IPS DF 6.9 (cell line): ENCODE data around the gene MICU1.
"Not testable (repeated sequence)": the region's sequence is repeated elsewhere in the genome, so short reads cannot be mapped to it uniquely, and the experiment has no call there.

Experiments
- DNase-seq: peaks from one replicate; pipeline ENCODE4 v3.0.0-alpha.2; 2013; ENCODE audit warnings: low read depth, low spot score
- H3K27ac ChIP-seq: one replicate; pipeline ENCODE4 v1.5.1; 2013; ENCODE audit warnings: low read length, control low read depth
- H3K27me3 ChIP-seq: 2 replicates; pipeline ENCODE4 v1.6.1; 2013; ENCODE audit warnings: mild to moderate bottlenecking, low read length; ENCODE audit not compliant: control insufficient read depth, insufficient read depth
- H3K36me3 ChIP-seq: 2 replicates; pipeline ENCODE4 v1.6.1; 2013; ENCODE audit warnings: low read length; ENCODE audit not compliant: control insufficient read depth, insufficient read depth
- H3K4me1 ChIP-seq: 2 replicates; pipeline ENCODE4 v1.6.1; 2013; ENCODE audit warnings: low read length; ENCODE audit not compliant: control insufficient read depth, insufficient read depth
- H3K4me3 ChIP-seq: 2 replicates; pipeline ENCODE4 v1.5.1; 2013; ENCODE audit warnings: mild to moderate bottlenecking, low read length
- H3K9me3 ChIP-seq: 2 replicates; pipeline ENCODE4 v1.6.1; 2013; ENCODE audit warnings: low read length, inconsistent platforms; ENCODE audit not compliant: control insufficient read depth, insufficient read depth
- WGBS: extraction: QIAGEN DNeasy Blood & Tissue Kit; methylation state at CpG from one replicate; pipeline ENCODE4 v1.1.7; 2013; ENCODE audit warnings: mixed read lengths, missing lambda C conversion rate; ENCODE audit not compliant: insufficient read length, insufficient coverage; 5-methylcytosine and 5-hydroxymethylcytosine counted together

The MICU1 gene

DNA sequence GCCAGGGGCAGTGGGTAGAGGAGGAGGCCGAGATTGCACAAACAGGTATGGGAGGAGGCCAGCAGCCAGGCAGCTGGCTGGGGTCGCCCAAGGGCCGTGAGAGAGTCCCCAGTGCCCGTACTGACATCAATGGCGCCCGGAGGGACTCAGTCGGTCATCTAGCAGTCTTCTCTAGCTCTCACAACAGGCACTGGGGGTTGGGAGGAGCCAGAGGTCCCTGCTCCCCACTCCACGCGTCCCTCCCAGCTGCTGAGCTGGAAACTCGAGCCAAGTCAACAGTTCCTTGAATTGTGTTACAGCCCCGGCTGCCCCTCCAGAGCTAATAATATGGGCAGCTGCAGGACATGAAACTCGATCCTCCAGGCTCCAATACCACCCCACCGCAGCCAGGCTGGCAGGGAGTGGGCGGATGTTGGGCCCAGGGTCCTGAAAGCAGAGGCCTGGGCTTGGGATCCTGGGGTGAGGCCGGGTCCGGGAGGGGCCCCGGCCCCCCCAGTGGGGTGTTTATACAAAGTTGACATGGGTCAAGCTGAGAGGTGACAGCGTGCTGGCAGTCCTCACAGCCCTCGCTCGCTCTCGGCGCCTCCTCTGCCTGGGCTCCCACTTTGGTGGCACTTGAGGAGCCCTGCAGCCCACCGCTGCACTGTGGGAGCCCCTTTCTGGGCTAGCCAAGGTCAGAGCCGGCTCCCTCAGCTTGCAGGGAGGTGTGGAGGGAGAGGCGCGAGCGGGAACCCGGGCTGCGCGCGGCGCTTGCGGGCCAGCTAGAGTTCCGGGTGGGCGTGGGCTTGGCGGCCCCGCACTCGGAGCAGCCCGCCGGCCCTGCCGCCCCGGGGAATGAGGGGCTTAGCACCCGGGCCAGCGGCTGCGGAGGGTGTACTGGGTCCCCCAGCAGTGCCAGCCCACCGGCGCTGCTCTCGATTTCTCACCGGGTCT, 300.4 kb downstream of the MICU1 start:
- H3K36me3 ChIP-seq, H3K27me3 ChIP-seq, H3K27ac ChIP-seq, H3K4me1 ChIP-seq, H3K9me3 ChIP-seq, DNase-seq, H3K4me3 ChIP-seq: not testable (repeated sequence)
- WGBS = no CpG with 5 or more reads among the region's 49 CpGs

DNA sequence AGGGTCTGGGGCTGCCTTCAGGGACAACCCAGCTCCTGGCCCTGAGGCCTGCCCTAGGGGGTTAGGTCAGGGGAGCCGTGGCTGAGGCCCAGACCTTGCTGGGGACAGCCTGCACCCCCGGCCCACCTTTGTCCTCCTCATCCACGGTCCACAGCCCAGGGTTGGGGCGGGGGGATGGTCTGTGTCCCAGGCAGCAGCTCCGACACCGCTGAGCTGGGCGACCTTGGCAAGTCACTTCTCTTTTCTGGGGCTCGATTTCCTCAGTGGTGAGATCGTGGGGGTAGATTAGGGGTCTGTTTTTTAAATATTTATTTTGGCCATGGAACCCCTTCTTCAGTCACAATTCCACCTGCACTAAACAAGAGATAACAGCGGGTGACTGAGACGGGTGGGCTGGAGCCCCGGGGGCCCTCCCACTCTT, 302.1 kb downstream of the MICU1 start:
- H3K27ac ChIP-seq = no peak overlapping the region
- DNase-seq = no peak
- H3K27me3 ChIP-seq = no peaks in the 10 kb centered on the region
- H3K4me3 ChIP-seq = no peak overlapping the region
- H3K9me3 ChIP-seq = no peaks in the 10 kb centered on the region
- no peaks in the 10 kb centered on the region for H3K36me3 ChIP-seq
- peaks cover 8% of the 10 kb centered on the region for H3K4me1 ChIP-seq
- WGBS = no CpG with 5 or more reads among the region's 12 CpGs

DNA sequence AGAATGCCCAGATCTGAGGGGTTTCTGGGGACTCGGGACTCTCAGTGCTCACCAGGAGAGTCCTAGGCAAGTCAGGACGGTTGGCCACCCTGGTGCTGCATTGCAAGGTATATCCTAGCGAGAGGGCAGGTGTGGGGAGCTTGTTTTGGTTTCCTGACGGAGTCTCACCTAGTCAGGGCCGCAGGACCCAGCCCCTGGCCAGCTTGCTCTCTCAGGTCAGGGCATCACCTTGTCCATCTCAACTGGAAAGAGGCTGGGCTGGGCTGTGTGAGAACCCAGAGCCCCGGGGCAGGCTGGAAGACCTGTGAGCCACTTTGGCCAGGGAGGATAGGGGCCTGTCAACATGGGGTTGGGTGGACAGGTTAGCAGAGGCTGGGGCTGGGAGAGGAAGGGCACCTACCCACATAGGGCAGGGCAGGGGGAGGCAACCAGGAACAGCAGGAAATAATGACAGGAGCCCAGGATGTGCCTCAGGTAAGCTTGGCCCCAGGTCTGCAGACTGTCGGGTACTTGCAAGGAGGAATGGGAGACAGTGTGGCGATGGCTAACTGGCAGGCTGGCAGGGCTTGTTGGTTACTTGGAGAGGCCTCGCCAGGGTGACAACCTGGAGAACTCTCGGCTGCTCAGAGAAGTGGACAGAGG, 302.6 kb downstream of the MICU1 start:
- H3K27me3 ChIP-seq = no peaks in the 10 kb centered on the region
- H3K4me3 ChIP-seq = no peak overlapping the region
- no peaks in the 10 kb centered on the region for H3K36me3 ChIP-seq
- no peak overlapping the region for H3K27ac ChIP-seq
- H3K9me3 ChIP-seq = no peaks in the 10 kb centered on the region
- H3K4me1 ChIP-seq = peaks cover 8% of the 10 kb centered on the region
- WGBS = no CpG with 5 or more reads among the region's 10 CpGs
- no peak for DNase-seq

DNA sequence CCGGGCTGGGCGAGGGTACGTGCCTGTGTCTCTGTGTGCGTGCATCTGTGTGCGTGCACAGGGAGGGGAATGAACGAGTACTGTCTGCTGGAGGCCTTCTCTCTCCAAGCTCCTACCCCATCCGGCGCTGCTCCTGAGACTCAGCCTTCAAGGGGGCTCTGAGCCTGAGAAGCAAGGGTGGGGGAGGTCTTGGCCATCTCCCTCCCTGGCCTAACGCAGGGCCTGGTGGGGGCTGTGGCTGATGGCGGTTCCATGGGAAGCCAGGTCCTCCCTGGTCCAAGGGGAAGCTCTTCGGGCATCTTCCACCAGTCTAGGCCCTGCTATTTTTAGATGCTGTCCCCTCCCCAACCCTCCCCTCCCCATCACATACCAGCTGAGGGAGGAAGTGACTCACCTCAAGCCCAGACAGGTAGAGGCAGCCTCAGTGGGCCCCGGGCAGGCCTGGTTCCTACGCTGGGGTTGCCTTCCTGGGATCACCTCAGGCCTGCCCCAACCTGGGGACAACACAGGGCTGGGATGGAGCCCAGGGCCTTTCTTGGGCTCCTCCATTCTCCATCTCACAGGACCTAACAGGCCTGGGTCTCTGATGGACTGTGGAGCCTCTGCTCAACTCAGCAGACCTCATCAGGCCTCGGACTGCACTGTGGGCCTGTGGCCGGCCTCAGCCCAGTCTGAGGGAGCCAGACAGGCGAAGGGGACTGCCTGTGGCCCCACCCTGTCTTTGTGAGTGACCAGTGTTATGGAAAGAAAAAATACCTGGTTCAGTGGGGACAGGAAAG, 303.4 kb downstream of the MICU1 start:
- no peaks in the 10 kb centered on the region for H3K27me3 ChIP-seq
- no peaks in the 10 kb centered on the region for H3K36me3 ChIP-seq
- WGBS = no CpG with 5 or more reads among the region's 16 CpGs
- no peak overlapping the region for H3K27ac ChIP-seq
- no peak for DNase-seq
- peaks cover 5% of the 10 kb centered on the region for H3K4me1 ChIP-seq
- no peak overlapping the region for H3K4me3 ChIP-seq
- H3K9me3 ChIP-seq = no peaks in the 10 kb centered on the region

DNA sequence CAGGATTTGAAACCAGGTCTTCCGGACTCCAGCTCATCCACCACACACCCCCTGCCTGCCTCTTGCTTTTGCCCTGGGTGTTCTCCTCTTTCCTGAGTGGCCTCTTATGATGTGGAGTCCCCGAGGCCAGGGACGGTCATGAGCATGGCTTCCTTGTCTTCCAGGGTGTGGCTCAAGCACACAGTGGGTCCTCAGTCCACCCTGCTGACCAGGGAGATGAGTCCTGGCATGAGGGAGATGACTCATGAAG, 303.9 kb downstream of the MICU1 start:
- H3K36me3 ChIP-seq = no peaks in the 10 kb centered on the region
- H3K4me3 ChIP-seq = no peak overlapping the region
- DNase-seq = no peak
- no CpG with 5 or more reads among the region's 3 CpGs for whole genome bisulfite sequencing
- H3K4me1 ChIP-seq = peaks cover 5% of the 10 kb centered on the region
- no peaks in the 10 kb centered on the region for H3K27me3 ChIP-seq
- no peaks in the 10 kb centered on the region for H3K9me3 ChIP-seq
- H3K27ac ChIP-seq = no peak overlapping the region

DNA sequence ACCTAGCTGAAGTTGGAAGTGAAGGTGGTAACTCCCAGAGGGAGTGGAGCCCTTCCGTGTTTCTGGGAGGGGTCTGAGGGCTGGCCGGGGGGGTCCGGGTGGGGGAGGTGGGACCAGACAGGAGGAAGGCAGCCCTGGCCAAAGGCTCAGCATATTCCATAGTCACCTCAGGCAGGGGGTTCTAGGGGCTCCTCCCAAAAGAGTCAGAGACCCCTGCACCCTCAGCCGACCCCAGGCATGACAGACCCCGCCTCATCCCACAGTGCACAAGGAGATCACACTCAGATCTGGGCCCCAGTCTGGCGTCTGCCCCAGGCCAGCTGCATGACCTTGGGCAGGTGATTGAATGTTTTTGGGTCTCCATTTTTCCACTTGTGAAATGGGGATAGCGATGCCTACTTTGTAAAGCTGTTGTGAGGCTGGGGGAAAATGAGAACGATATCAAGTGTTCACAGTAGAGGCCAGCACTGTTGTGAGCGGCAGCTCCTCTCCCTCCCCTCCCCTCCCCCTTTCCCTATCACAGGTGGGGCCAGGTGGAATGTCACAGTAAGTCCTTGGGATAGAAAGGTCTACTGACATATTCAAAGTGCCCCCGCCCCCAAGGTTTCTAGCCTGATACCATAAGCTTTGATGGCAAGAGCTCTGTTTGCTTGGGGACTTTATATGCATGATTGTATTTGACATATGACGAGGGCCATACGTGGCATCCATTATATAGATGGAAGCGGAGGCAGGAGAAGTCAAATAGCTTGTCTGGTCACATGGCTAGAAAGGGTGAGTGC, 304.4 kb downstream of the MICU1 start:
- peaks cover 5% of the 10 kb centered on the region for H3K4me1 ChIP-seq

DNA sequence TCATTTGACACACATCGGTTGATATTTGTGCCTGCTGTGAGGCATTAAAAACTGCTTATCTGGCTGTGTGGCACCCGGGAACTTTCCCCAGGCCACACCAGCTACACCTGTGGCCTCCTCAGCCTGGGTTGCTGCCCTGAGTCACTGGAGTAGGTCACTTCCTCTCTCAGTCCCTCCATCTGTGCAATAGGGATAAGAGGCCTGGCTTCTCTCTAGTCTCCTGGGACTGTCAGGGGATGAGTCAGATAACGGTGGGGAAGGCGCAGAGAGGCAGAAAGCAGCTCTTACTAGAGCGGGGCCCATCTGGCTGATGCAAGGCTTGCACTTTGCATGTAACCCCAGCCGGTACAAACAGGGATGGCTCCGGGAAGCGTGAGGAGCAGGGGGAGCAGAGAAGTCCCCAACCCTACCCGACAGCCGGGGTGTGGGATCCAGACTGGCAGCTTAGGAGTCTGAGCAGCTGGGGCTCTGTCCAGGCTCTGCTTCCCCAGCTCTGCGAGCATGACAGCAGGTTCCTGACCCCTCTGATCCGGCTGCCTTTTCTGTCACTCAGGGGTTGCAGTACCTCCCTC, 305.1 kb downstream of the MICU1 start:
- Histone ChIP-seq H3K4me1 (peaks cover 5% of the 10 kb centered on the region), H3K36me3 (no peaks in the 10 kb centered on the region), H3K27me3 (no peaks in the 10 kb centered on the region), H3K4me3 (no peak overlapping the region), H3K27ac (no peak overlapping the region), H3K9me3 (no peaks in the 10 kb centered on the region)
- WGBS = no CpG with 5 or more reads among the region's 12 CpGs
- DNase-seq = no peak

More for the DNA sequence above, 304.4 kb downstream of the MICU1 start:
- WGBS = no CpG with 5 or more reads among the region's 13 CpGs
- H3K4me3 ChIP-seq = no peak overlapping the region
- DNase-seq = no peak
- no peaks in the 10 kb centered on the region for H3K9me3 ChIP-seq
- H3K36me3 ChIP-seq = no peaks in the 10 kb centered on the region
- no peaks in the 10 kb centered on the region for H3K27me3 ChIP-seq
- H3K27ac ChIP-seq = no peak overlapping the region

DNA sequence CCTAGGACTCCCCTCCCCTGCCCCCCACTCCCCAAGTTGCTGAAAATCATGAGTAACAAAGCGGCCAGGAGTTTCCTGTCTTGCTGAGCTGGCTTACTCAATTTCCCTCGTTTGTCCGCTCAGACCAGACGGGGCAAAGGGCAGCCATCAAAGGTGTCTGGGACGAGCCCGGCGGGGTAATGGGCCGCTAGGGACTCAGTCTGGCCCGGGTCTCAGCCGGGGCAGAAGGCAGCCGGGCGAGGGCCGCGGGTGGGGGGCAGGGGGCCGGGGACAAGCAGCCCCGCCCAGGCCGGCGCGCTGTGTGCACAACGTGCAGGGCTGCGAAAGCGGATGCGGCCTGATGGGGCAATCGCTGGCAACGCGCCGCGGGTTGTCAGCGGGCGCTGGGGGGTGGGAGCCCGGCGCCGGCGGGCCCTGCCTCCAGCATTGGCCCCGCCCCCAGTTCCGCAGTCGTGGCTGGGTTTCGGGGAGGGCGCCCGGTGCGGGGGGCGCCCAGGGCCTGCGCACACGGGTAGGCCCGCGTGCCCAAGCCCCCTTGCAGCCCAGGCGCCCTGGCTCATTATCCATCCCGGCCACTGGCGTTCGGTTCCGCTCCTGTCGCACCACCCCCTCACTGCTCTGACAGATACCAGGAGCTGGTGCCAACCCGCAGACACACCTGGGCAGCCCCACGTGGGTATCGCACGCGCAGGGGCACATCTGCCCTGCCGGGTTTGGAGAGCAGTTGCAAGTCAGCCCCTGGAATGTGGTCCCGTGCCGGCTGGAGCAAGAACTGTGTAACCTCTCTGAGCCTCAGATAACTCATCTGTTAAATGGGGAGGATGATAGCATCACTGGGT, 306.2 kb downstream of the MICU1 start:
- Histone ChIP-seq H3K4me3 (no peak overlapping the region; the same call in 1 of the 2 replicates), H3K27ac (no peak overlapping the region), H3K9me3 (no peaks in the 10 kb centered on the region), H3K36me3 (no peaks in the 10 kb centered on the region), H3K4me1 (peaks cover 5% of the 10 kb centered on the region), H3K27me3 (no peaks in the 10 kb centered on the region)
- WGBS = no CpG with 5 or more reads among the region's 60 CpGs
- no peak for DNase-seq

DNA sequence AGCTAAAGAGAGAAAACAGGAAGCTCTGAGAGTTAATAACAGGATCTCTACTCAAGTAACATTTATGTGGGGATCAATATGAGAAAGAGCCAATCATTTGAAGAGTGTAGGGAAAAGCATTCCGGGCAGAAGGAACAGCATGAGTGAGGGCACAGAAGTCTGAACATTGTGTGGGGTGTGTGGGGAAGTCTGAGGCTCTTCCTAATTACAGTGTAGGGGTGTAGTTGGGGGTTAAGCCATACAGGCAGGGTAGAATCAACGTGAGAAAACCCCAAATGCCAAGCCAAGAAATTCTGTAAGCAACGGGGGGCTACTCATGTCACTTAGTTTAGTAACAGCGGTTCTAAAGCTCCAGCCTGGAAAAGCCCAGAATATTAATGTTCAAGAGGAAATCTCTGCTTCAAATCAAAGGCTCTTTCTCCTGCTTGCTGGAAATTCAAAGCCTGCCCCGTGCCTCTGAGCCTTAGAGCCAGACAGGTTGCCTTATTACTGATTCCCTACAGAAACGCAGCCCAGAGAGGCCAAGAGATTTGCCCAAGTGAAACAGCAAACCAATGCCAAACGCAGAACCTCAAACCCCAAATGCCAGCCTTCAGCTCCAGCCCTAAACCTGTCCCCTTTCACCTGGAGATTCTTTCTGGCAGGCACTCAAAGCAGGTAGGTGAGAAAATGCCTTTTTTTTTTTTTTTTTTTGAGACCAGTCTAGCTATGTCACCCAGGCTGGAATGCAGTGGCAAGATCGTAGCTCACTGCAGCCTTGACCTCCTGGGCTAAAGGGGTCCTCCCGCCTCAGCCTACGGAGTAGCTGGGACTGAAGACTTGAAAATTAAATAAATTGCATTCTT, 307.2 kb downstream of the MICU1 start:
- Histone ChIP-seq H3K4me3 (no peak overlapping the region), H3K36me3 (no peaks in the 10 kb centered on the region), H3K27me3 (no peaks in the 10 kb centered on the region), H3K4me1 (peaks cover 5% of the 10 kb centered on the region), H3K27ac (no peak overlapping the region), H3K9me3 (no peaks in the 10 kb centered on the region)
- no CpG with 5 or more reads among the region's 10 CpGs for WGBS
- DNase-seq = no peak
